Mononuclear cell (primary cell): ENCODE results near the gene UBXN11. TPM values are rescaled to one million over a fixed set of nuclear protein-coding genes. Genes with fewer than 3 reads are reported as not detected.

Experiments
- H3K27me3 ChIP-seq: 2 replicates; pipeline ENCODE4 v1.6.0; 2011; ENCODE audit warnings: low read length, control low read depth; ENCODE audit not compliant: insufficient read depth
- H3K4me1 ChIP-seq: 2 replicates; pipeline ENCODE4 v1.5.1; 2011; ENCODE audit warnings: mild to moderate bottlenecking, low read length, control low read depth; ENCODE audit not compliant: insufficient read depth
- H3K4me3 ChIP-seq: 2 replicates; pipeline ENCODE4 v1.5.1; 2011; ENCODE audit warnings: mild to moderate bottlenecking, low read length, moderate library complexity
- H3K9me3 ChIP-seq: 2 replicates; pipeline ENCODE4 v1.5.1; 2011; ENCODE audit warnings: low read depth, mild to moderate bottlenecking, control low read depth, low read length
- total RNA-seq: library from RNA; depleted of rRNA; stranded (reverse); fragments of >200 nt; gene quantifications from one replicate; pipeline ENCODE4 v1.2.3, GENCODE V29; 2012

UBXN11 gene
- 24.5 TPM for total RNA-seq

GRCh38 chr1:26306290-26307229 is at the start of gene UBXN11:
UBXN11 (minus strand) TSS chr1:26306636; CDS start chr1:26302883, 3,753 bp downstream.
- peaks cover 68% of the 10 kb centered on the region for H3K4me1 ChIP-seq
- H3K9me3 ChIP-seq: no peaks in the 10 kb centered on the region
- H3K27me3 ChIP-seq: no peaks in the 10 kb centered on the region
- H3K4me3 ChIP-seq: peak within 1 kb of the TSS; percentile 78

- Histone ChIP-seq H3K9me3 (no peaks in the 10 kb centered on the region), H3K4me1 (peaks cover 14% of the 10 kb centered on the region), H3K27me3 (peaks cover 24% of the 10 kb centered on the region), H3K4me3 (no peak overlapping the region)
These were observed 49.7 kb upstream of the UBXN11 start for GRCh38 chr1:26356106-26356505.

- H3K27me3 ChIP-seq: peaks cover 13% of the 10 kb centered on the region
- no peaks in the 10 kb centered on the region for H3K9me3 ChIP-seq
- H3K4me3 ChIP-seq: no peak overlapping the region
- peaks cover 3% of the 10 kb centered on the region for H3K4me1 ChIP-seq
These were observed 48.5 kb upstream of the UBXN11 start for GRCh38 chr1:26354972-26355371.

GRCh38 chr1:26353976-26354820 is 47.8 kb upstream of the UBXN11 start, which contains the start of gene CRYBG2:
CRYBG2 (minus strand) TSS chr1:26354130; CDS start chr1:26346657, 7,473 bp downstream.
- no peaks in the 10 kb centered on the region for H3K4me1 ChIP-seq
- H3K9me3 ChIP-seq: no peaks in the 10 kb centered on the region
- peaks cover 9% of the 10 kb centered on the region for H3K27me3 ChIP-seq
- no peak within 1 kb of the TSS for H3K4me3 ChIP-seq

- no peak overlapping the region for H3K4me3 ChIP-seq
- no peaks in the 10 kb centered on the region for H3K4me1 ChIP-seq
- H3K27me3 ChIP-seq: peaks cover under 1% of the 10 kb centered on the region
- no peaks in the 10 kb centered on the region for H3K9me3 ChIP-seq
These were observed 46.9 kb upstream of the UBXN11 start for GRCh38 chr1:26353210-26353859.

- Histone ChIP-seq H3K4me1 (no peaks in the 10 kb centered on the region), H3K4me3 (no peak overlapping the region), H3K9me3 (no peaks in the 10 kb centered on the region), H3K27me3 (no peaks in the 10 kb centered on the region)
These were observed 45.9 kb upstream of the UBXN11 start for GRCh38 chr1:26352338-26352679.

- H3K27me3 ChIP-seq: no peaks in the 10 kb centered on the region
- H3K9me3 ChIP-seq: no peaks in the 10 kb centered on the region
- H3K4me3 ChIP-seq: no peak overlapping the region
- no peaks in the 10 kb centered on the region for H3K4me1 ChIP-seq
These were observed 45.3 kb upstream of the UBXN11 start for GRCh38 chr1:26351590-26352337.

- no peaks in the 10 kb centered on the region for H3K27me3 ChIP-seq
- H3K9me3 ChIP-seq: no peaks in the 10 kb centered on the region
- H3K4me1 ChIP-seq: no peaks in the 10 kb centered on the region
- no peak overlapping the region for H3K4me3 ChIP-seq
These were observed 44.5 kb upstream of the UBXN11 start for GRCh38 chr1:26350701-26351589.

GRCh38 chr1:26350343-26350700 is 43.9 kb upstream of the UBXN11 start:
- H3K4me1 ChIP-seq: no peaks in the 10 kb centered on the region
- no peaks in the 10 kb centered on the region for H3K27me3 ChIP-seq
- no peak overlapping the region for H3K4me3 ChIP-seq
- H3K9me3 ChIP-seq: no peaks in the 10 kb centered on the region

- no peaks in the 10 kb centered on the region for H3K4me1 ChIP-seq
- no peak overlapping the region for H3K4me3 ChIP-seq
- no peaks in the 10 kb centered on the region for H3K9me3 ChIP-seq
- no peaks in the 10 kb centered on the region for H3K27me3 ChIP-seq
These were observed 43.4 kb upstream of the UBXN11 start for GRCh38 chr1:26349877-26350244.

- Histone ChIP-seq H3K4me3 (no peak overlapping the region), H3K9me3 (no peaks in the 10 kb centered on the region), H3K4me1 (no peaks in the 10 kb centered on the region), H3K27me3 (no peaks in the 10 kb centered on the region)
These were observed 42.9 kb upstream of the UBXN11 start for GRCh38 chr1:26349188-26349876.

GRCh38 chr1:26346274-26347033 is 40.0 kb upstream of the UBXN11 start:
- H3K9me3 ChIP-seq: no peaks in the 10 kb centered on the region
- H3K4me1 ChIP-seq: no peaks in the 10 kb centered on the region
- H3K4me3 ChIP-seq: no peak overlapping the region
- H3K27me3 ChIP-seq: no peaks in the 10 kb centered on the region

GRCh38 chr1:26345718-26346117 is 39.3 kb upstream of the UBXN11 start:
- Histone ChIP-seq H3K27me3 (no peaks in the 10 kb centered on the region), H3K9me3 (no peaks in the 10 kb centered on the region), H3K4me1 (no peaks in the 10 kb centered on the region), H3K4me3 (no peak overlapping the region)
